ENCODE measurements around the gene GNG4.

DNA sequence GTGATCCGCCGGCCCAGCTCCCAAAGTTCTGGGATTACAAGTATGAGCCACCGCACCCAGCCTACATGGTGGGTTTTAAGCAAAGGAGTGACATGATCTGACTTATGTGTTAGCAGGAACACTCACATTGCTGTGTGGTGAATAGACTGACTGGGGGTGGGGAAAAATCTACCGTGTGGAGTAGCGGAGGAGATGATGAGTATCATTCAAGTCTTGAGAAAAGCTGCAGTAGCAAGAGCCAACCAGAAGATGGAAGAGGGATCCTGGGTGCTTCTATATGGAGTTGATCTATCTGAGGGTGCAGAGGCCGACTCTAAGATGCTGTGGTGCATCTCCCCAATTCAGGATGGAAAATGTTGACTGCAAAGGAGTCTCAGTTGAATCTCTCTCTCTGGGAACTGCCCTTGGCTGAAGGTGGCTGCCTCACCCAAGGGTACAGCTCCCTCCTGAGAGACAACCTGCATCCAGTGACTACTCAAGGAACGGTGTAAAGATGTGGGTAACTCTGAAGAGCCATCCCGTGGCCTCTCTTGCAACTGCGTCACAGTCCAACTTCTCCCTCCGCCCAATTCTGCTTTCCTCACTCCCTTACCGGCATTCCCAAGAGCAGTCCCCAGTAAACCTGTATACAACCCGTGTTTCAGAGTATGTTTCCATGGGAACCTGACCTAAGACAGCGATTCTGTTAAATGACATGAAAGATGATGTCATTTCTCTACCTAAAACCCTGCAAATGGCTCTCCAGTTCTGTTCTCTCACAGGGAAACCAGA, 137.9 kb downstream of the GNG4 start:
- TF ChIP-seq EZH2 (IDR thresholded peaks at IDR 0.05; ENCODE audit: borderline replicate concordance, insufficient read depth, low read depth, low read length, poor library complexity, severe bottlenecking) = no peak
- TF ChIP-seq, protein P1, sequence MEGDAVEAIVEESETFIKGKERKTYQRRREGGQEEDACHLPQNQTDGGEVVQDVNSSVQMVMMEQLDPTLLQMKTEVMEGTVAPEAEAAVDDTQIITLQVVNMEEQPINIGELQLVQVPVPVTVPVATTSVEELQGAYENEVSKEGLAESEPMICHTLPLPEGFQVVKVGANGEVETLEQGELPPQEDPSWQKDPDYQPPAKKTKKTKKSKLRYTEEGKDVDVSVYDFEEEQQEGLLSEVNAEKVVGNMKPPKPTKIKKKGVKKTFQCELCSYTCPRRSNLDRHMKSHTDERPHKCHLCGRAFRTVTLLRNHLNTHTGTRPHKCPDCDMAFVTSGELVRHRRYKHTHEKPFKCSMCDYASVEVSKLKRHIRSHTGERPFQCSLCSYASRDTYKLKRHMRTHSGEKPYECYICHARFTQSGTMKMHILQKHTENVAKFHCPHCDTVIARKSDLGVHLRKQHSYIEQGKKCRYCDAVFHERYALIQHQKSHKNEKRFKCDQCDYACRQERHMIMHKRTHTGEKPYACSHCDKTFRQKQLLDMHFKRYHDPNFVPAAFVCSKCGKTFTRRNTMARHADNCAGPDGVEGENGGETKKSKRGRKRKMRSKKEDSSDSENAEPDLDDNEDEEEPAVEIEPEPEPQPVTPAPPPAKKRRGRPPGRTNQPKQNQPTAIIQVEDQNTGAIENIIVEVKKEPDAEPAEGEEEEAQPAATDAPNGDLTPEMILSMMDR (IDR thresholded peaks at IDR 0.05) = no peak

Data from B cell (primary cell).